ENCODE data around the gene PIK3CA. TPM values are rescaled to one million over a fixed set of nuclear protein-coding genes. Genes with fewer than 3 reads are reported as not detected.
A peak's percentile ranks its signal among the peaks of the same experiment; 100 is the strongest.

PIK3CA gene
- total RNA-seq, 1 experiment from 2014 or later = 12.0 TPM

- no peak overlapping the region for H4K8ac ChIP-seq (replicated peaks; ENCODE audit: insufficient read length, low read depth, low read length)
- no peaks in the 10 kb centered on the region for H3K79me1 ChIP-seq (ENCODE audit: insufficient read depth, low read depth, low read length, poor library complexity, severe bottlenecking)
- no peak overlapping the region for H2BK15ac ChIP-seq (ENCODE audit: low read depth, low read length)
- no peak overlapping the region for H3K27ac ChIP-seq (ENCODE audit: insufficient read length, low read depth, low read length)
- Mint-ChIP-seq H3K4me1 (peaks cover 28 to 33% of the 10 kb centered on the region in 2 experiments), H3K36me3 (ENCODE audit: insufficient read depth in 1 of 3, low read depth in 3 of 3) (no peaks in the 10 kb centered on the region; a peak in 1 of 7 replicates), H3K4me3 (no peak overlapping the region), H3K9me3 (no peaks in the 10 kb centered on the region), H3K27ac (peak overlapping the region in 1 of 3 experiments; percentile 16; a peak in 1 of 7 replicates), H3K27me3 (ENCODE audit: low read depth) (no peaks in the 10 kb centered on the region)
- H4K20me1 ChIP-seq (ENCODE audit: control insufficient read depth, insufficient read depth, insufficient read length) = no peaks in the 10 kb centered on the region
- no peak overlapping the region for H3K4ac ChIP-seq (ENCODE audit: low read depth, low read length)
- H3K9ac ChIP-seq (ENCODE audit: extremely low read depth, insufficient read length, low read length) = no peak overlapping the region
- H4K91ac ChIP-seq (ENCODE audit: insufficient read length, low read depth, low read length) = no peak overlapping the region
- no peaks in the 10 kb centered on the region for H3K79me2 ChIP-seq (ENCODE audit: insufficient read depth, low read length)
- no peaks in the 10 kb centered on the region; the same call in 1 of the 2 replicates for H3K4me1 ChIP-seq (ENCODE audit: insufficient read depth, low read length)
- no peaks in the 10 kb centered on the region for H3K27me3 ChIP-seq (ENCODE audit: insufficient read depth, low read length)
- no peak overlapping the region for H2BK20ac ChIP-seq (ENCODE audit: low read depth, low read length, poor library complexity, severe bottlenecking)
- no peak overlapping the region for H3K56ac ChIP-seq (ENCODE audit: insufficient read length, low read depth, low read length)
- H2BK12ac ChIP-seq (ENCODE audit: insufficient read length, low read depth, low read length) = no peak overlapping the region
- TF ChIP-seq CTCF (conservative IDR thresholded peaks at IDR 0.05) = no peak
- WGBS (ENCODE audit: extremely low coverage, insufficient read length, low lambda C conversion rate) = no CpG with 5 or more reads among the region's 4 CpGs
- H2AFZ ChIP-seq (ENCODE audit: low read length) = no peak overlapping the region
- H3K18ac ChIP-seq (ENCODE audit: insufficient read length, low read depth, low read length) = no peak overlapping the region
- no peak overlapping the region for H3K4me2 ChIP-seq (ENCODE audit: insufficient read depth, insufficient read length, low read length)
- DNase-seq = no peak
- H2BK5ac ChIP-seq (ENCODE audit: insufficient read length, low read length) = no peak overlapping the region
- no peak overlapping the region for H3K23ac ChIP-seq (ENCODE audit: insufficient read length, low read depth, low read length)
- H3T11ph ChIP-seq (ENCODE audit: low read length) = no peak overlapping the region
- no peak overlapping the region for H2BK120ac ChIP-seq (ENCODE audit: low read depth, low read length, poor library complexity, severe bottlenecking)
- no peak overlapping the region for H4K5ac ChIP-seq (ENCODE audit: insufficient read length, low read depth, low read length)
- H3K9me3 ChIP-seq (ENCODE audit: control insufficient read depth, low read depth, low read length) = no peaks in the 10 kb centered on the region
- H3K23me2 ChIP-seq (ENCODE audit: insufficient read length, low read depth, low read length, poor library complexity, severe bottlenecking) = no peaks in the 10 kb centered on the region
- H2AK5ac ChIP-seq (ENCODE audit: insufficient read length, low read length) = no peak overlapping the region
- H3K14ac ChIP-seq (ENCODE audit: insufficient read depth, low read length) = no peak overlapping the region
Measured at GRCh38 chr3:179181993-179182551, 33.9 kb downstream of the PIK3CA start.

Data from H9 (cell line).